Mucosa of stomach (tissue), 1 donor: ENCODE measurements around the gene ASL.
"Not testable (repeated sequence)": the region's sequence is repeated elsewhere in the genome, so short reads cannot be mapped to it uniquely, and the experiment has no call there.

ENCODE experiments used
- H3K27me3 ChIP-seq: one replicate; pipeline ENCODE4 v1.7.0; 2013; ENCODE audit warnings: mild to moderate bottlenecking, low read length; ENCODE audit not compliant: control insufficient read depth, insufficient read depth
- H3K36me3 ChIP-seq: one replicate; pipeline ENCODE4 v1.7.0; 2013; ENCODE audit warnings: low read length; ENCODE audit not compliant: control insufficient read depth, insufficient read depth
- H3K4me1 ChIP-seq: one replicate; pipeline ENCODE4 v1.7.0; 2013; ENCODE audit warnings: mild to moderate bottlenecking, low read length; ENCODE audit not compliant: control insufficient read depth, insufficient read depth
- H3K4me3 ChIP-seq: one replicate; pipeline ENCODE4 v1.7.0; 2013; ENCODE audit warnings: low read length
- H3K9ac ChIP-seq: one replicate; pipeline ENCODE4 v1.7.0; 2013; ENCODE audit warnings: mild to moderate bottlenecking, low read length, moderate library complexity
- H3K9me3 ChIP-seq: one replicate; pipeline ENCODE4 v1.7.0; 2013; ENCODE audit warnings: mild to moderate bottlenecking, low read length, moderate library complexity; ENCODE audit not compliant: control insufficient read depth
- donor health status: Pancreatic carcinoma.

ASL gene

DNA sequence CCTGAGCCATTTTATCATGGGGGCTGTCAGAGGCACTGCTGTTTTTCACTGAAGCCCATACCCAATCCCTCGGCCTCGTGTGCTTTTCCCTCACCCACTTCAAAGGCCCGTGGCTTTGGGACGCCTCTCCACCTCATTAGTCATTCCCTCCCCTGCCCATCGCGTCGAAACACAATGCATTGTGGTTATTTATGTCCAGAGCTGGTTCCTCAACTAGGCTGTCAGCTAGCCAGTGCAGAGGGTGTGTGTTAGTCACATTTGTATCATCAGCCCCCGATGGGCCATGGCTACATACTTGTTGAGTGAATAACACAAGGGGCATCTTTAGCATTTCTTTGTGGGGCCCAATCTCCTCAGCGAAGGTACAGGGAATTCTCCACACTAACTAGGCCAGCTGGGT, 35.2 kb downstream of the ASL start:
- no peak overlapping the region for H3K9ac ChIP-seq
- no peak overlapping the region for H3K4me3 ChIP-seq
- H3K4me1 ChIP-seq, result peaks cover 3% of the 10 kb centered on the region
- H3K36me3 ChIP-seq, result no peaks in the 10 kb centered on the region
- H3K9me3 ChIP-seq, result no peaks in the 10 kb centered on the region
- H3K27me3 ChIP-seq, result no peaks in the 10 kb centered on the region

DNA sequence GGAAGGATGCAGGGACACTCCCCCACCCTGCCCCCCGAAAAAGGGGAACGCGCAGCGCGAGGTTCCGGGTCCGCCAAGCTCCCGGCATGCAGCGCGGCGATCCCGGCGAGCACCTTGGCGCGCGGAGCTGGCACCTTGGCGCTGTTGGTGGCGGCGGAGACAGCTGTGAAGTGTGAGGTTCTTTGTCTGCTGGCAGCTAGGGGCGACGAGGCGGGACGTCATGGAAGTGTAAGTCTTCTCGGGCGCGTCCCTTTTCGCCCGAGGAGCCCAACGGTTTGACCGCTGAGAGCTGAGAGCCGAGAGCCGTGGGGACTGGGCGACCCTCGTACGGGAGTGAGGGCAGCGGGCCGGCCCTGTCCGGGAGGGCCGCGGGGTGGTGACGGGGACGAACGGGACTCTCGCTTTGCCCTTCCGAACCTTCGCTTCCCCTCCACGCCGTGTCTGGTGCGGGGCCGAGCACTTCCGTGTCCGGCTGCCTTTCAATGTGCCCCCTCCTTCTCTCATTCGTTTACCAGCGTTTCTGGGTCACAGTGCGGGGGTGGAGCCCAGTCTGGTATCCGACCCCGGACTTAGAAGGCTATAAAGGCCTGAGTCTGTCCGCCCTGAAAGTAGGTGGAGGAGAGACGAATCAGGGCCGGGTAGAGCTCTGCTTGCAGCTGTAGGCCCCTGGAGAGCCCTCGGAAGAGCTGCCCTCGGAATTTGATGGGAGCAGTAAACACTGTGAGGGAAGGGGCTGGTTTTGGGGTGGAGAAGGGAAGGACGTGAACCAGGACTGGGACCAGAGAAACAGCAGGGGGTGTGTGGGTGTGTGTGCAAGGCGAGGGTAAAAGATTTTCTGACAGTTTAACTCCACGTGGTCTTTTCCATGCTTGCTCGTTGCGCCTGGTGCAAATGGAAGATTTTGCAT, 39.4 kb downstream of the ASL start, which contains the start of gene CRCP:
Gene CRCP (plus strand): TSS at position 105 of the 907 bp plus-strand sequence. CDS start 116 bp downstream, at position 221.
- Histone ChIP-seq H3K9ac (peak within 1 kb of the TSS; percentile 94), H3K4me1 (peaks cover 16% of the 10 kb centered on the region)

DNA sequence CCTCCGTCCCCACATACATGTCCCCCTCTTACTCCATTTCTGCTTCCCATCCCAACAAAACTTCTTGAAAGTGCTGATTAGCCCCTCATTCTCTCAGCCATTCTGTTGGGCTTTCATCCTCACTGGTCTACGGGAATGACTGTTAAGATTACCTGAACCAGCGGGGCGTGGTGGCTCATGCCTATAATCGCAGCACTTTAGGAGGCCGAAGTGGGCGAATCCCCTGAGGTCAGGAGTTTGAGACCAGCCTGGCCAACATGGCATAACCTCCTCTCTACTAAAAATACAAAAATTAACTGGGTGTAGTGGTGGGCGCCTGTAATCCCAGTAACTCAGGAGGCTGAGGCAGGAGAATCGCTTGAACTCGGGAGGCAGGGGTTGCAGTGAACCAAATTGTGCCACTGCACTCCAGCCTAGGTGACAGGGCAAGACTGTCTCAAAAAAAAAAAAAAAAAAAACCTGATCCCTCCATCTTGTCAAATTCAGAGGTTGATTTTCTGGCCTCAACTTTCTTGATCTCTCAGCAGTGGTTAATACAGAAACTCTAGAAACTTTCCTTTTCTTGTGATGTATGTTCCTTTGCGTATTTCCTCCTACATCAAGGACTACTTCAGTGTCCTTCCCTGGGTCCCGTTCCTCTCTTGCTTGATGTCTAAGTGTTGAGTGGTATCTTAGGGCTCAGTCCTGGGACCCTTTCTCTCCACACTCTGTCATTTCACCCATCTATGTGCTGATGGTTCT, 41.2 kb downstream of the ASL start:
- not testable (repeated sequence) for H3K36me3 ChIP-seq, H3K4me3 ChIP-seq, H3K9ac ChIP-seq, H3K27me3 ChIP-seq, H3K9me3 ChIP-seq
- H3K4me1 ChIP-seq, result peaks cover 16% of the 10 kb centered on the region

More for the DNA sequence above, 39.4 kb downstream of the ASL start, which contains the start of gene CRCP:
- Histone ChIP-seq H3K27me3 (no peaks in the 10 kb centered on the region), H3K36me3 (no peaks in the 10 kb centered on the region), H3K4me3 (peak within 1 kb of the TSS; percentile 96), H3K9me3 (no peaks in the 10 kb centered on the region)

DNA sequence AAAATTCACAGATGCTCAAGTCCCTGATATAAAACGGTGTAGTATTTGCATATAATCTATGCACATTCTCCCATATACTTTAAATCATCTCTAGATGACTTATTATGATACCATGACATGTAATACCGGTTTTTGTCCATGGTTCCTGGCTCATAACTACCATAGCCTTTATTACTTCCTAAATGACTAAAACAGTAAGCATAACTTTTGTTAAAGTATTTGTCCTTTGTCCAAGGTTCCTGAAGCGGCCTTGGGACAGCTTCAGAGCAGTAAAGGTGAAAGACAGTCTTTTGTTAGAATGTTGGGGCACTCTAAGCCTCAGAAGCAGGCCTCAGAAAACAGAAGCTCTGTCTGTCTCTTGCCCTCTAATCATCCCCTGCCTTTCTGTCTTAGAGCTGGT, 43.0 kb downstream of the ASL start:
- H3K4me1 ChIP-seq, result peaks cover 19% of the 10 kb centered on the region

DNA sequence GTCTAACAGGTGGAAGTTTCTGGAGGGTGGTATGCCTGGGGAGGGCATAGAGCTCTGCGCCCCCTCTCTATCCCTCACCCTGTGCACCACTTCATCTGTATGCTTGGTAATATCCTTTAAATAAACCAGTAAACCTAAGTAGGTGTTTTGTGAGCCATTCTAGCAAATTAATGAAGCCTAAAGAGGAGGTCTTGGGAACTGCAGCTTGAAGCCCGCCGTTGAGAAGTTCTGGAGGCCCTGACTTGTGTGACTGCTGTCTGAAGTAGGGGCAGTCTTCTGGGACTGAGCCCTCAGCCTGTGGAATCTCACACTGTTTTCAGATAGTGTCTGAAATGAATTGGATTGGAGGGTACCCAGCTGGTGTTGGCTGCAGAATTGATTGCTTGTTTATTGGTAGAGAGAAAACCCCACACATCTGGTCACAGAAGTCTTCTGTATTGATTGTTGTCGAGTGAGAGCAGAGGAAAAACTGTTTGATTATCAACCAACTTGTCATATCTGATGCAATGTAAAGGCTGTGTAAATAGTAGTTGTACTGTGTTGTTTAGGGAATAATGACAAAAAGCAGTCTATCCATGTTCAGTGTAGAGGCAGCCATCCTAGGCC, 43.7 kb downstream of the ASL start:
- no peak overlapping the region for H3K9ac ChIP-seq
- H3K27me3 ChIP-seq, result no peaks in the 10 kb centered on the region
- peaks cover 19% of the 10 kb centered on the region for H3K4me1 ChIP-seq
- no peaks in the 10 kb centered on the region for H3K9me3 ChIP-seq
- no peak overlapping the region for H3K4me3 ChIP-seq
- H3K36me3 ChIP-seq, result no peaks in the 10 kb centered on the region

More for the DNA sequence above, 43.0 kb downstream of the ASL start:
- Histone ChIP-seq H3K36me3 (no peaks in the 10 kb centered on the region), H3K4me3 (no peak overlapping the region), H3K27me3 (no peaks in the 10 kb centered on the region), H3K9ac (no peak overlapping the region), H3K9me3 (no peaks in the 10 kb centered on the region)

DNA sequence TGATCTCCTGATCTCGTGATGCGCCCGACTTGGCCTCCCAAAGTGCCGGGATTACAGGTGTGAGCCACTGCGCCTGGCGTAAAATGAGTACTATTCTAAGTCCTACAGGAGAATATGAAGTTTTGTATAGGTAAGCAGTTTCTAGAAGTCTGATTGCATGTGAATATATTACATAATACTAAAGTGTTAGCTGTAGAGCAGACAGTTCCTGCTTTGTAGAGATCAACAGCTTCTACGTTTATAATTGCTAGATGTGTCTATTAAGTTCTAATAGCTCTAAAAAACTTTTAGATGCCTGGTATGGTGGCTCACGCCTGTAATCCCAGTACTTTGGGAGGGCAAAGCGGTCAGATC, 47.5 kb downstream of the ASL start:
- peaks cover 4% of the 10 kb centered on the region for H3K4me1 ChIP-seq
- no peaks in the 10 kb centered on the region for H3K9me3 ChIP-seq
- no peaks in the 10 kb centered on the region for H3K27me3 ChIP-seq
- no peak overlapping the region for H3K9ac ChIP-seq
- no peak overlapping the region for H3K4me3 ChIP-seq
- no peaks in the 10 kb centered on the region for H3K36me3 ChIP-seq

DNA sequence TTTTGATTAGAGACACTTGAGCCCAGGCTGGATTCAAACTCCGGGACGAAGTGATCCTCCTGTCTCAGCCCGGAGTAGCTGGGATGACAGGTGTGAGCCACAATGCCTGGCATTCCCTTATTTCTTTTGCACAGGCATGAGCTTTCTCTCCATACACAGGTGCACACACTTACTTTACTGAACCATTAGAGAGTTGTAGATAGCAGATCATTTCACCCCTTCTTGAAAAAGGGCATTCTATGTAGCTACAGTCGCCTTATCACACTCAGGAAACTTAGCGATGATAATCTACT, 48.9 kb downstream of the ASL start:
- not testable (repeated sequence) for H3K27me3 ChIP-seq, H3K36me3 ChIP-seq, H3K9ac ChIP-seq, H3K4me1 ChIP-seq, H3K4me3 ChIP-seq, H3K9me3 ChIP-seq

DNA sequence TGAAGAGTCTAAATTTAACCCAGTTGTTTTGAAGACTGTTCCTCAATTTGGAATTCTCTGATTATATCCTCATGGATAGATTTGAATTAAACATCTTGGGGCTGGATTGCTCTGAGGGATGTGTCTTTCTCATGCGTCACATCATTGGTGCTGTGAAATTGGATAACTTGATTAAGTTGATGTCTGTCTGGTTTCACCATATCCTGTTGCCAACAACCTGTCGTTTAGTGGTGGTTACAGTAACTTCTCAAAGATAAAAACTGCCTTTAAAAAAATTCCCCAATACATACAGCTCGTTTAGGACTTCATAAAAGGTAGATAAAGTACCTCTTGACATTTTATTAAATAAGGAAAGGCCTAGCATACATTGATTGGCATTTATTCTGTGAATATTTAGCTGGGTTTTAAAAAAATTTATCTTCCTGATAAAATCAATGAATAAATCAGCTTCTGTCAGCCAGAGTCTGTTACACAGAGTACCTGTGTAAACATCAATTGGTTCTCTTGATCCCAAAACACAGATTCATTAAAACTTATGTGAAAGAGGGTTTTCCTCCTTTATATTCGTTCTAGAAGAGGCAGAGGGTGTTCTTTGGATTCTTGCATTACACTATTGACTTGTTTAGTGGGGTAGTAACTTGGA, 49.6 kb downstream of the ASL start:
- Histone ChIP-seq H3K27me3 (no peaks in the 10 kb centered on the region), H3K4me3 (no peak overlapping the region), H3K9me3 (no peaks in the 10 kb centered on the region), H3K36me3 (no peaks in the 10 kb centered on the region), H3K4me1 (peaks cover 4% of the 10 kb centered on the region), H3K9ac (no peak overlapping the region)

DNA sequence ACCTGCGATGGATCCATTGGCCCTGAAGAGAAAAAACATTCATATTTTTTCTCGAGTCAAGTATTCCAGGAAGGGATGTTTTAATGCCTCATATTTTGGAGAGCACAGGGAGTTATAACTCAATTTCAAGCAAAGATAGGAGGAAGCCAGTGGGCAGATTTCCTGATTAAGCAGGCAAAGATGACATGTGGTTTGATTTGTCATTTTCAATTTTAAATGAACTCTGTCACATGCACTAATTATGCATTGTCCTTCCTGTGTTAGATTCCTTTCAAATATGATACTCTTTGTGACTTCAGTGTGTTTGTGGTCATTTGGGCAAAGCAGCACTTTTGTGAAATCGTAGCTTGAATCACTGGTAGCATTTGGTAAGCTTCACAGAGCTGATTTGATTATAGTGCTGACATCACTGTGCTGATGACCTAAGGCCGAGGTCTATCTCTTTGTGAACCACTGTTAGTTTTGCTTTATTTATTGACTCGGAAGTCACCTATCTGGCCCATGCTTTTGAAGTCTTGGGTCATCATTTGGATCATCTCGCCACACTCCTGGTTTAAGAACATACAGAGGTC, 50.2 kb downstream of the ASL start:
- H3K9ac ChIP-seq, H3K36me3 ChIP-seq, H3K4me3 ChIP-seq, H3K9me3 ChIP-seq, H3K27me3 ChIP-seq, H3K4me1 ChIP-seq: not testable (repeated sequence)

DNA sequence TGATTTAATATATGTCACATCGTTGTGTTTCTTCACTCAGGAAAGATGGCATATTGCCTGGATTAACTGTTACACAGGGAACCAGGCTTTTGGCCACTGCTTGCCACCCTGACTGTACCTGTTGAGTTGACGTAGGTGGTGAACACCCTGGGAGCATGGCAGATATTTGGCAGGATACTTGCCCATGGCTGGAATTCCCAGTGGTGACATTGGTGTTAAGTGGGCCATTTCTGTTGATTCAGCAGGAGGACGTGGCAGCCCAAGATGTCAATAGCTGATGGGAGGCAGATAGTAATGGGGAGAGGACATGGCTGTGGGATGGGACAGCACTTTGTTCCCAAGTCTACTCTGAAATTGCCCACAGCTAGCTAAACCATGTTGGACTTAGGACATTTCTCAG, 51.6 kb downstream of the ASL start:
- not testable (repeated sequence) for H3K4me1 ChIP-seq

DNA sequence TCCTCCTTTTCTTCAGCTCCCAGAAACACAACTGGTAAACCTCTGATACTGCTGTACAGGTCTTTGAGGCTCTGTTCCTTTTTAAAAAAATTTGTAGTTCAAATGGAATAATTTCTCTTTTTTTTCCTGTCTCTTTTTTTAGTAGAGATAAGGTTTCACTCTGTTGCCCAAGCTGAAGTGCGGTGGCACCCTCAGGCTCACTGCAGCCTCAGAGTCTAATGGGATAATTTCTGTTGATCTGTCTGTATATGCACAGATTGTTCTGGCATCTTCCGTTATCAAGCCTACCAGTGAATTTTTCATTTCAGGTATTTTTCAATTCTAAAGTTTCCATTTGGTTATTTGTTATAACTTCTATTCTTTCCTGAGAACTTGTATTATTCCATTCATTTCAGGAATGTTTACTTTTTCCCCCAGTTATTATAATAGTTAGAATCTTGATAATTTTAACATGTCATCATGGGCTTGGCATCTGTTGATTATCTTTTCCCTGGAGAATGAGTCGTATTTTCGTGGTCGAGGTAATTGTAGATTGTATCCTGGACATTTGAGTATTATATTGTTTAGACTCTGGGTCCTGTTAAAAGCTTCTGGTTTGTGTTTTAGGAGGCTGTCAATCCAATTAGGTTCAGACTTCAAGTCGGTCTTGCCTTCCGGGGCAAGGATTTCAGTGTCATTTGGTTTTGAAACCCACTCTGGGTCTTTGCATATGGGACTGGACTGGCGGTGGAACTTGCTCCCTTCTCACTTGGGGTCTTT, 63.6 kb downstream of the ASL start:
- H3K4me1 ChIP-seq, result peaks cover 6% of the 10 kb centered on the region
- H3K27me3 ChIP-seq, result no peaks in the 10 kb centered on the region
- no peak overlapping the region for H3K4me3 ChIP-seq
- peaks cover 16% of the 10 kb centered on the region for H3K36me3 ChIP-seq
- no peaks in the 10 kb centered on the region for H3K9me3 ChIP-seq
- no peak overlapping the region for H3K9ac ChIP-seq

More for the DNA sequence above, 51.6 kb downstream of the ASL start:
- H3K9me3 ChIP-seq, H3K4me3 ChIP-seq, H3K36me3 ChIP-seq, H3K27me3 ChIP-seq, H3K9ac ChIP-seq: not testable (repeated sequence)
